Measurements from ENCODE around the gene HUNK.
"Not testable (repeated sequence)": the region's sequence is repeated elsewhere in the genome, so short reads cannot be mapped to it uniquely, and the experiment has no call there.

Gene HUNK

DNA sequence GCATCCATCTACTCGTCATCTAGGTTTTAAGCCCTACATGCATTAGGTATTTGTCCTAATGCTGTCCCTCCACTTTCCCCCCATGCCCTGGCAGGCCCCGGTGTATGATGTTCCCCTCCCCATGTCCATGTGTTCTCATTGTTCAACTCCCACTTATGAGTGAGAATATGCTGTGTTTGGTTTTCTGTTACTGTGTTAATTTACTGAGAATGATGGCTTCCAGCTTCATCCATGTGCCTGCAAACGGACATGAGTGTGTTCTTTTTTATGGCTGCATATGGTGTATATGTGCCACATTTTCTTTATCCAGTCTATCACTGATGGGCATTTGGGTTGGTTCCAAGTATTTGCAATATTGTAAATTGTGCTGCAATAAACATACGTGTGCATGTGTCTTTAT lies 165.9 kb downstream of the HUNK start:
- in situ Hi-C loops (cut with MboI; ENCODE audit: low sequenced_read_pairs), result not testable (repeated sequence)

DNA sequence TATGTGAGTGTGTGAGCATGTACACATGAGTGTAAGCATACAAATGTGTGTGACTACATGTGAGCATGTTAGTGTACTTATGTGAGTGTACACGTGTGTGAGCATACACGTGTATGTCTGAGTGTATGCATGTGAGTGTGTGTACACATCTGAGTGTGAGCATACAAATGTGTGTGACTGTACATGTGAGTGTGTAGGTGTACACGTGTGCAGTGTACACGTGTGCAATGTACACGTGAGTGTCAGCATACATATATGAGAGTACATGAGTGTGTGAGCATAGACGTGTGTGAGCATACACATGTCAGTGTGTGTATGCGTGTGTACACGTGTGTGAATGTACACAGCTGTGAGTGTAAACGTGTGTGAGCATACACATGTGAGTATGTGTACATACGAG lies 170.6 kb downstream of the HUNK start:
- in situ Hi-C loops (cut with MboI; ENCODE audit: low sequenced_read_pairs), result no loop called here

DNA sequence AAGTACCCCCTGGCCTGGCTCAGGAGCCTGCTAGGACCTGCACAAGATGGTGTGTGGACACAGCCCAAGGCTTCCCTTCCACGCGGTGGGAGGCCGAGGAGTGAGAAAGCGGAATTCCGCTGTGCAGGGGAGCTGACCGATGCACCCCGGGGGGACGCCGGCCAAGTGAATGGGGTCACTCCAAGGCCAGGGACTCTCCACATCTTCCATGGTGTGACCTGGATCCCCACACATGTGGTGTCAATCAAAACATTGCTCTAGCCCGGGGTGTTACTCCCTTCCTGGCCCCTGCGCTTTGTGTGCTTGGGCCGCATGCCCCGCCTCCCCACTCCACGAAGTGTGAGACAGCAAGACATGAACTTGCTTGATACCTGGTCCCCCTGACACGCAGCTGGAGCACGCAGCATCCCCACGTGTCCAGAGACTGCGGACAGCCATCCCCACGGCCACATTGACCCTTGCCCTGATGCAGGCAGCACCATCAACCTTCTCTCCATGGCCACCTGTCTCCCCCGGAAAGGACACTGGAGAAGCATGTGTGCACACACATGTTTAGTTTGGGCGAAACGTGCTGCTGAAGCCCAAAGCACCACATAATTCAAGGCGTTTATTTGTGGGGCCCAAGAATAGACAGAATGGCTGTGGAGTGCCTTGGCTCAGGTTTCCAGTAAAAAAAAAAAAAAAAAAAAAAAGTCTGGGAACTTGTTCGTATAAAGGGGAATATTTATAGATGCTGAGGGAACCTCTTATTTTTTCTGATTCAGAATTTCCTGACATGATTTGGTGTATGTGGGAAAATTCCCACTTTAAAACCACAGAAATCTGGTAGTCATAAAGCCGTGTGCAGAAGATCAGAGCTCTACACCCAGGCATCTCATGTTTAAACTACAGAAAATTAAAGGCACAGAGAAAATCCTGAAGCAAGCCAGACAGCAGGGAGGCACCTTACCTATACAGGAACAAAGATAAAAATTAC lies 171.7 kb downstream of the HUNK start:
- in situ Hi-C loops (cut with MboI; ENCODE audit: low sequenced_read_pairs), result no loop called here

DNA sequence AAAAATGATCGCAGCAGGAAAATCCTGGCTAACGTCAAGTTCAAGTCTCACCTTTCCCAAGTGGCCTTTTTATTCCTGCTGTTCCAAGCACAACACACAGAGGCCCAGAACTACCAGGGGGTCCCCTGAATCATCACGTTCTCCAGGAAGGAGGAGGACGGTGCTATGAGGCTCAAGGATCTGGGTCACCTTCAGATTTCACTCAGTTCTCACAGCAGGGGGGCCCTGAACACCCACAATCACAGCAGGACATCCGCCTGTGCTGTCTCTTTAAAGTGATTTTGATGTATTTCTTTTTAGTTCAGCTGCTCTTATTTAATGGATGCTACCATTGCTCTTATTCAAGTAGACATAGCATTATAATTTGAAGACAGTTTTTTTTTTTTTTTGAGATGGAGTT lies 173.4 kb downstream of the HUNK start:
- in situ Hi-C loops (cut with MboI; ENCODE audit: low sequenced_read_pairs), result no loop called here

DNA sequence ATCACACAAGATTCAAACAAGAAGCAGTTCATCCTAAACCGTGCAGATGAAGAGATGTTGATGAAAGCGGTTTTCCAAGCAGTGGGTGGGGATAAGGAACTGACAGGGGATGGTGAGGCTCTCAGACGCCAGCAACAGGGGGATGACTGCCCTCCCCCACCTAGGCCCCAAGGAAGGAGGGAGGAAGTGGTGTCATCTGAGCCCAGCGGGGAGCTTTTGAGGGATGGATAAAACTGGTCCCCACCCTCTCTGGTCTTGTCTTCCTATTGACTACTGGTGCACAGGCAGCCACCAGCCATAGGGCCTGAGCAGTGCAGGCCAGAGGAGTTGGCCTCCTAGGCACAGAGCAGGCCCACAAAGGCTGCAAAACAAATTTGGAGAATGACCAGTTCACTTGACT lies 175.5 kb downstream of the HUNK start:
- in situ Hi-C loops (cut with MboI; ENCODE audit: low sequenced_read_pairs), result no loop called here

Measured in HL-60/S4 treated with retinoic acid at 250 ng/mL for 4 days and 3 days (cell line).